GM10847 (cell line): Measurements from ENCODE around the gene GDF2.

Source experiments
- POLR2A ChIP-seq: IDR thresholded peaks from 2 replicates; pipeline ENCODE4 v1.6.1; 2011; ENCODE audit not compliant: insufficient read length; ENCODE audit errors: extremely low read depth

The GDF2 gene

GRCh38 chr10:47322300-47323061, at the start of gene GDF2:
Gene GDF2, plus strand, starts transcription at chr10:47322454. Its CDS starts 215 bp downstream, at chr10:47322669.
- no peak for TF ChIP-seq POLR2A

- no peak for TF ChIP-seq POLR2A
These were observed 46.2 kb upstream of the GDF2 start for GRCh38 chr10:47276071-47276470.

GRCh38 chr10:47276576-47277351, 45.5 kb upstream of the GDF2 start:
- no peak for TF ChIP-seq POLR2A

- no peak for TF ChIP-seq POLR2A
These were observed 44.7 kb upstream of the GDF2 start for GRCh38 chr10:47277352-47278151.

GRCh38 chr10:47278152-47278473, 44.1 kb upstream of the GDF2 start:
- no peak for TF ChIP-seq POLR2A

GRCh38 chr10:47278720-47279119, 43.5 kb upstream of the GDF2 start:
- no peak for TF ChIP-seq POLR2A

GRCh38 chr10:47279276-47279675, 43.0 kb upstream of the GDF2 start:
- TF ChIP-seq POLR2A: no peak

GRCh38 chr10:47282005-47282656, 40.1 kb upstream of the GDF2 start:
- no peak for TF ChIP-seq POLR2A

- TF ChIP-seq POLR2A: no peak
These were observed 39.6 kb upstream of the GDF2 start for GRCh38 chr10:47282657-47283018.

GRCh38 chr10:47283101-47283630, 39.1 kb upstream of the GDF2 start:
- no peak for TF ChIP-seq POLR2A

GRCh38 chr10:47283848-47284247, 38.4 kb upstream of the GDF2 start:
- no peak for TF ChIP-seq POLR2A

- no peak for TF ChIP-seq POLR2A
These were observed 36.7 kb upstream of the GDF2 start for GRCh38 chr10:47285381-47286115.

GRCh38 chr10:47286116-47286505, 36.1 kb upstream of the GDF2 start:
- no peak for TF ChIP-seq POLR2A

- no peak for TF ChIP-seq POLR2A
These were observed 35.5 kb upstream of the GDF2 start for GRCh38 chr10:47286591-47287315.
